Left lobe of liver (tissue), 2 donors: ENCODE results near the gene ARL13B. TPM values are rescaled to one million over a fixed set of nuclear protein-coding genes. Genes with fewer than 3 reads are reported as not detected.
A peak's percentile ranks its signal among the peaks of the same experiment; 100 is the strongest.
"Not testable (repeated sequence)": the region's sequence is repeated elsewhere in the genome, so short reads cannot be mapped to it uniquely, and the experiment has no call there.

Experiments
- ATAC-seq: fragments of 200-7000 bp; cut with Tn5 transposase; one replicate; pipeline ENCODE4 v1.9.1; 2020; ENCODE audit warnings: mild to moderate bottlenecking, moderate library complexity
- DNase-seq: peaks from one replicate; pipeline ENCODE4 v3.0.0-alpha.2; 2020; ENCODE audit warnings: low spot score
- total RNA-seq: library from RNA; stranded (reverse); gene quantifications from one replicate; pipeline ENCODE4 v1.2.1, GENCODE V29; 2021
- donor health status: DM: no; HTN: no; CAD: no; lungs with moderate emphysema.
- donor health status: DM: no; HTN: yes; CAD: no.

ARL13B gene
- total RNA-seq, 1 donor from 2014 or later, result 4.2 TPM

- no peak for ATAC-seq
- DNase-seq, result no peak
Observed at GRCh38 chr3:93992207-93992606, 12.3 kb downstream of the ARL13B start.

DNA sequence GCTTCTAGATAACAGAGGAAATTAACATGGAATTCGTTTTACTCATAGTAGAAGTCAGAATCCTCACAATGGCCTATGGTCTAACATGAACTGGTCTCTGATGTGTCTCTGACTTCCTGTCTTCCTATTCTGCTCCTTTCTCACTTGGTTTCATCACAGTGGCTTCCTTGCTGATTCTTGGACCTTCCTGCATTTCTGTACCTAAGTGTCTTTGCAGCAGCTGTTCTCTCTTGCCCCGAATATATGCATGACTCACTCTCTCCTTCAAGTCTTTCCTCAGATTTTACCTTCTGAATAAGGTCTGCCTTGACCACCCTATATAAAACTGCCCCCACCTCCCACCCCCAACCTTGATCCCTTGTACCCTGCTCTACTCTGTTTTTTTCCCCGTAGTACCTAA is 14.1 kb downstream of the ARL13B start:
- no peak for DNase-seq

GRCh38 chr3:94001191-94001590 is 21.2 kb downstream of the ARL13B start:
- no peak for DNase-seq
- no peak for ATAC-seq

More for the DNA sequence above, 14.1 kb downstream of the ARL13B start:
- ATAC-seq, result no peak

DNA sequence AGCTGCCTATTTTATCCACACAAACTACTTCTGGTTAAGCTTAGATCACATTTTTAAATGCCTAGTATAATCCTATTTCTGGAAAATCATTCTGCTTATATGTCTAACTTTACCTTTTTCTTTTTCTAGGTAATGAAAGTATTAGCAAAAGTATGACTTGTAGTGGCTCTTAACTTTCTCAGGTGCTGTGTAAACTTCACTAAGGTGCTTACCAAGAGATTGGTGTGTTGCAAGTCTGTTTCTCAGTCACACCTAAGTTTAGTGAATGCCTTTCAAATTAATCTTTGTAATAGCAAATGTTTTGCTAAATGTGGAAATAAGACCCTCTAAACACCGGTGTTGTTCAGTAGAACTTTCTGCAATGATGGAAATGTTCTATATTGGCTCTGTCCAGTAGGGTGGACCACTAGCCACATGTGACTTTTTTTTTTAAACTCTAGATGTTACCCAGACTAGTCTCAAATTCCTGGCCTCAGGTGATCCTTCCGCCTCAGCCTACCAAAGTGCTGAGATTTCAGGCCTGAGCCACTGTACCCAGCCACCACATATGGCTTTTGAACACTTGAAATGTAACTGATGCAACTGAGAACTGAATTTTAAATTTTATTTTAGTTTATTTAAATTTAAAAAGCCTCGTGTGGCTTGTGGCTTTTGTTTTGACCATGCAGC is 22.0 kb downstream of the ARL13B start:
- DNase-seq (no peak), ATAC-seq (no peak)

- DNase-seq (no peak), ATAC-seq (peak; percentile 97)
Observed at GRCh38 chr3:94004301-94004910, 24.5 kb downstream of the ARL13B start.

- no peak for DNase-seq
- peak; percentile 66 for ATAC-seq
Observed at GRCh38 chr3:94008253-94008652, 28.3 kb downstream of the ARL13B start.

DNA sequence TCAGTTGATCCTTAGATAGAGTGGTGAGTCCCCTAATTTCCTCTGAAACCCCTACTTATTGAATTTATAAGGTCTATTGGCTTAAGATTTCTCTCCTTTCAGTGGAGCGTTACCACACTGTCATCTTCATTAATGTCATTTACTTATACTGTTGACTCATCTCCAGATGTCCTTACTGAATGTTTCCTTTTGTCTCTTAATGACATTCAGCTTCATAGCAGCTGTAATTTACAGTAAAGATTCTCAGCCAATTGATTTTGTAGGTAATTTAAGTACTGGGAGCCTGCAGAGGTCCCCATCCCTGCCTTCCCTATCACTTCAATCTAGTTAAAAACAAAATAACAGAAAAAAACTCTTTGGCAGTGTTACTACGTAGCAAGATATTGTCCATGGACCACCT is 29.7 kb downstream of the ARL13B start:
- no peak for ATAC-seq
- DNase-seq, result no peak

- no peak for ATAC-seq
- DNase-seq, result no peak
Observed at GRCh38 chr3:94011233-94011711, 31.3 kb downstream of the ARL13B start.

DNA sequence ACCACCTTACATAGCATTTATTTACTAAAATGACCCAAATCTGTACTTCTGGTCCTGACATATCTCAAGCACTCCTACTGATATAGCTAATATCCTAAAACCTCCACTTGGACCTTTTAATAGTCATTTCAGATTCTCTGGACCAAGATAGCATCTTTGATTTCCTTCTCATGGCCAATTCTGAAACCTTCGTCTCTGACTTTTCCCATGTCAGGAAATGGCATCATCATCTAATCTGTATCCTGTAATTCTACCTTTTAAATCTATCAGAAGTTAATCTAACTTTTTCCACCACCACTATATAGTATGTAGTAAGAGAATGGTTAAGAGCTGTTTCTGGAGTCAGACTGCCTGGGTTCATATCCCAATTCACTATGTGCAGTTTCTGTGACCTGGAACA is 32.2 kb downstream of the ARL13B start:
- DNase-seq, result no peak
- no peak for ATAC-seq

DNA sequence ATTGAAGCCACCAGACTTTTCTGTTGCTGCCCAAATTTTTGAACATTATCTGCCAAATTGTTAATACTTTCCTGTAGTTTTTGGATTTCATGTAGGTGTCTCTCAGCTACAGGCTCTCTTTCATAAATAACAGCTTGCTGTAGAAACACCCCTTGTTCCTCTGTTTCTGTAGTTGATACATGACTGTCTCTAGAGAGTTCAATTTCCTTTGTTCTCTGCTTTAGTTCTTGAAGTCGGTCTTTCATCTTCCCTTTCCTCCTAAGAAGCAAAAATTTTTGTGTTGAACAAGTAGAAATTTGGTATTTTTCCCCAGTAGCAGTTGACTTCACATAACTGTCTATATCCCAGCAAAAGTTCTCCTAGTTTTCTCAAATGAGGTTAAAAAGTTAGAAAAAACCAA is 35.1 kb downstream of the ARL13B start:
- no peak for ATAC-seq
- no peak for DNase-seq

- no peak for ATAC-seq
- no peak for DNase-seq
Observed at GRCh38 chr3:94019659-94020058, 39.7 kb downstream of the ARL13B start.

DNA sequence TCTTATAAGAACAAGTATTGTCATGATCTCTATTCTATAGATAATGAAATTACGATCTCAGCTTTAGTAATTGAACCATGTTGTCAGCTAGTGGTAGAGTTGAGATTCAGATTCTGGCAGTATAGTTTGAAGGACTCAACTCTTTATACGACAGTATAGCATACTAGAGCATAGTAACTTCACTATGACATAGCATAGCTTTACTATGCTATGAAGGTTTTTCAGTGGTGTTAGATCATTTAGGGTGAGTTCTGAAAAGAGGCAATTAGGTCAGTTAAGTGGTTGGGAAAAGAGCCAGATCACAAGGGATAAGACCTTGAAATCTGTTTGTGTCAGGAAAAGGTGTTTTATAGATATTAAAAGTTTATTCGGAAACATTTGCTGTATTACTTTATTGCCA is 40.3 kb downstream of the ARL13B start:
- no peak for ATAC-seq
- no peak for DNase-seq

DNA sequence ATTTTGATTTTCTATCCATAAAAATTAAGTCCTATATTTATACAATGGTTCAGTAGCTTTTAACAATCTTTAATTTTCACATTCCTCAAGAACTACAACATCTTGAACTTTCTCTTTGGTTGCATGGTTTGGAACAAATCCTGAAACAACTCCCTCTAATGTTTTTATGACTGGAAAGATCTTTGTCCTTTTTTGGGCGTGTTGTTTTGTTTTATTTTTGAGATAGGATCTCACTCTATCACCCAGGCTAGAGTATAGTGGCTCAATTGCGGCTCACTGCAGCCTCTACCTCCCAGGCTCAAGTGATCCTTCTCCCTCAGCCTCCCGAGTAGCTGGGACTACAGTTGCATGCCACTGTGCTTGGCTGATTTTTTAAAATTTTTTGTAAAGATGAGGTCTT is 44.4 kb downstream of the ARL13B start:
- no peak for DNase-seq
- no peak for ATAC-seq

DNA sequence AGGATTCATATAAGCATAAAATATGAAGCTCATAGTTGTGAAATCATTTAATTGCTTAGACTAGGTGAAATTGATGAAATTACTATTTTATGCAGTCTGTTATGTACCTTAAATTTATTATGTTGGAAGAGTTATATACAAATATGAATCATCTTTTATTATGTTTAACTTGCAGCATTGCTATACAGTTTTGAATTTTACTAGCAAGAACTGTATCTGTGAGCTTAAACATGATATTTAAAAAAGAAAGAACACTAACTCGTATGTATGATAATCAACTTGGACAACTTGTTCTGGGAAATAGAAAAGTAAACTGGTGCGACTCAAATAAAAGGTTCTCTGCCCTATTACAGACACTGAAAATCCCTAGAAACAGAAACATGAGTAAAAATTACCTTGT is 46.7 kb downstream of the ARL13B start:
- ATAC-seq (no peak), DNase-seq (no peak)

- DNase-seq, result no peak
- ATAC-seq, result no peak
Observed at GRCh38 chr3:94028093-94028837, 48.3 kb downstream of the ARL13B start, which contains the start of gene STX19. TSS of gene STX19 (minus strand) at chr3:94028597. CDS start at chr3:94015269, 13,328 bp downstream.

DNA sequence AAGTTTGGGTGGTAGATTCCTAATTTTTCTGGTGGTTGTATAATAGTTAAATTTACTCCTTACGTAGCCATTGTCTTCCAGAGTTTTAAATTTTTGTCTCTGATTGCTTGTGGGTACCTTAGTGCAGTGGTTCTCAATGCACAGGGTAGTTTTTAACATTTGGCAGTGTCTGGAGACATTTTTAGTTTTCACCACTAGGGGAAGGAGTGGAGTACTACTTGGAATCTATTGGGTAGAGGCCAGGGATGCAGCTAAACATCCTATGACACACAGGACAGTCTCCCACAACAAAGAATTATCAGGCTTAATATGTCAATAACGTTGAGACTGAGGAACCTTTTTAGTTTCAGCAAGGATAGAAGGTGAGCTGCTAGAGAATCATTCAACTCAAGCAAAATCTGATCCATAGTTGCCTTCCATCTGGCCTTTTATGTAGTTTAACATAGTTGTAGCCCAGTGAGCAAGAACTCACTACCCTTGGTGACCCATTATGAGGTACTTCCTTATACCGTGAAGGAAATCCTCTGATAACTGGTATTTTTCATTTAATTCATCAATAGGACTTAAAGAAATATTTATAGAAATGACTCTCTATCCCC is 57.1 kb downstream of the ARL13B start:
- DNase-seq (no peak), ATAC-seq (peak; percentile 83)

- ATAC-seq, result no peak
- DNase-seq, result no peak
Observed at GRCh38 chr3:94043285-94043684, 63.3 kb downstream of the ARL13B start.

DNA sequence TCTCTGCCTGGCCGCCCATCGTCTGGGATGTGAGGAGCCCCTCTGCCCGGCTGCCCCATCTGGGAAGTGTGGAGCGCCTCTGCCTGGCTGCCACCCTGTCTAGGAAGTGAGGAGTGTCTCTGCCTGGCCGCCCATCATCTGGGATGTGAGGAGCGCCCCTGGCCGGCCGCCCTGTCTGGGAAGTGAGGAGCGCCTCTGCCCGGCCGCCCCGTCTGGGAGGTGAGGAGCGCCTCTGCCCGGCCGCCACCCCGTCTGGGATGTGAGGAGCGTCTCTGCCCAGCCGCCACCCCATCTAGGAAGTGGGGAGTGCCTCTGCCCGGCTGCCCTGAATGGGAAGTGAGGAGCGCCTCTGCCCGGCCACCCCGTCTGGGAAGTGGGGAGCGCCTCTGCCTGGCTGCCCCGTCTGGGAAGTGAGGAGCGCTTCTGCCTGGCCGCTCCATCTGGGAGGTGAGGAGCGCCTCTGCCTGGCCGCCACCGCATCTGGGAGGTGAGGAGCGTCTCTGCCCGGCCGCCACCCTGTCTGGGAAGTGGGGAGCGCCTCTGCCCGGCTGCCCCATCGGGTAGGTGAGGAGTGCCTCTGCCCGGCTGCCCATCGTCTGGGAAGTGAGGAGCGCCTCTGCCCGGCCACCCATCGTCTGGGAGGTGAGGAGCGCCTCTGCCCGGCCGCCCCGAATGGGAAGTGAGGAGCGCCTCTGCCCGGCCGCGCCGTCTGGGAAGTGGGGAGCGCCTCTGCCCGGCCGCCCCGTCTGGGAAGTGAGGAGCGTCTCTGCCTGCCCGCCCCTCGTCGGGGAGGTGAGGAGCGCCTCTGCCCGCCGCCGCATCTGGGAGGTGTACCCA is 64.4 kb downstream of the ARL13B start:
- DNase-seq, ATAC-seq: not testable (repeated sequence)

GRCh38 chr3:94046533-94046932 is 66.6 kb downstream of the ARL13B start:
- ATAC-seq, result no peak
- DNase-seq, result no peak

- ATAC-seq, result no peak
- no peak for DNase-seq
Observed at GRCh38 chr3:94049267-94049666, 69.3 kb downstream of the ARL13B start.

- DNase-seq, result no peak
- ATAC-seq, result no peak
Observed at GRCh38 chr3:94050546-94050945, 70.6 kb downstream of the ARL13B start.
